Lower leg skin (tissue), 4 donors: Measurements from ENCODE around the gene RAB3GAP2. TPM values are rescaled to one million over a fixed set of nuclear protein-coding genes. Genes with fewer than 3 reads are reported as not detected.

ENCODE experiments used
- DNase-seq, 2 donors: peaks; one replicate each; pipeline ENCODE4 v3.0.0-alpha.2; 2019; ENCODE audit warnings: low spot score in 2 of 2
- H3K4me3 ChIP-seq: fragments of 200-600 bp; sonication (generic); 2 replicates; pipeline ENCODE4 v1.5.1; 2017; ENCODE audit warnings: mild to moderate bottlenecking, low read depth; ENCODE audit not compliant: poor library complexity, severe bottlenecking
- POLR2A ChIP-seq, 2 donors: fragments of 450-650 bp; IDR thresholded peaks; one replicate each; pipeline ENCODE4 v1.6.1; 2016 to 2017; ENCODE audit warnings: antibody characterized with exemption in 2 of 2, mild to moderate bottlenecking in 1 of 2, moderate library complexity in 1 of 2
- WGBS, 2 donors: methylation state at CpG; one replicate each; pipeline ENCODE4 v1.1.5; 2018; 5-methylcytosine and 5-hydroxymethylcytosine counted together
- intact Hi-C: fragments of 100-400 bp; cut with DNase I; formaldehyde crosslinking; loops from one replicate; pipeline ENCODE4 v1.15.0; 2023; ENCODE audit warnings: low total_unique reads
- total RNA-seq, 4 donors: library from RNA; depleted of rRNA; stranded (reverse); fragments of >200 nt; gene quantifications; one replicate each; pipeline ENCODE4 v1.1.0, GENCODE V29; 2016
- TF ChIP-seq, protein P1 (sequence below), 3 donors: fragments of 450-650 bp; IDR thresholded peaks; one replicate each; pipeline ENCODE4 v1.5.1; 2016; ENCODE audit warnings: antibody characterized with exemption in 3 of 3, mild to moderate bottlenecking in 3 of 3, moderate library complexity in 2 of 3

Gene RAB3GAP2
- total RNA-seq, 4 donors from 2014 or later = 14.7 to 24.2 (median 19.9) TPM

GRCh38 chr1:220227393-220227792 lies 44.9 kb downstream of the RAB3GAP2 start:
- intact Hi-C loops = no loop called here
- no peak overlapping the region for H3K4me3 ChIP-seq
- DNase-seq = no peak
- TF ChIP-seq, protein P1, sequence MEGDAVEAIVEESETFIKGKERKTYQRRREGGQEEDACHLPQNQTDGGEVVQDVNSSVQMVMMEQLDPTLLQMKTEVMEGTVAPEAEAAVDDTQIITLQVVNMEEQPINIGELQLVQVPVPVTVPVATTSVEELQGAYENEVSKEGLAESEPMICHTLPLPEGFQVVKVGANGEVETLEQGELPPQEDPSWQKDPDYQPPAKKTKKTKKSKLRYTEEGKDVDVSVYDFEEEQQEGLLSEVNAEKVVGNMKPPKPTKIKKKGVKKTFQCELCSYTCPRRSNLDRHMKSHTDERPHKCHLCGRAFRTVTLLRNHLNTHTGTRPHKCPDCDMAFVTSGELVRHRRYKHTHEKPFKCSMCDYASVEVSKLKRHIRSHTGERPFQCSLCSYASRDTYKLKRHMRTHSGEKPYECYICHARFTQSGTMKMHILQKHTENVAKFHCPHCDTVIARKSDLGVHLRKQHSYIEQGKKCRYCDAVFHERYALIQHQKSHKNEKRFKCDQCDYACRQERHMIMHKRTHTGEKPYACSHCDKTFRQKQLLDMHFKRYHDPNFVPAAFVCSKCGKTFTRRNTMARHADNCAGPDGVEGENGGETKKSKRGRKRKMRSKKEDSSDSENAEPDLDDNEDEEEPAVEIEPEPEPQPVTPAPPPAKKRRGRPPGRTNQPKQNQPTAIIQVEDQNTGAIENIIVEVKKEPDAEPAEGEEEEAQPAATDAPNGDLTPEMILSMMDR (IDR thresholded peaks at IDR 0.05) = no peak
- no peak for TF ChIP-seq POLR2A (IDR thresholded peaks at IDR 0.05)
- WGBS, 2 donors = 88 to 90% methylated on average over 4 of the region's 4 CpGs

DNA sequence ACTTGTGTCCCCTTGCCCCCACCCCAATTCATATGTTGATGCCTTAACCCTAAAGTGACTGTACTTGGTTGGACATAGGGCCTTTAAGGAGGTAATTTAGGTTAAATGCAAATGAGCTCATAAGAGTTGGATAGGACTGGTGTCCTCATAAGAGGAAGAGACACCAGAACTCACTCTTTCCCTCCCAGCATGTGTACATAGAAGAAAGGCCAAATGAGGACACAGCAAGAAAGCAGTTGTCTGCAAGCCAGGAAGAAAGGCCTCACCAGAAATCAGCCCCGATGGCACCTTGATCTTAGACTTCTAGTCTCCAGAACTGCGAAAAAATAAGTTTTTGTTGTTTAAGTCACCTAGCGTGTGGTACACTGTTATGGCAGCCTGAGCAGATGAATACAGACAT lies 45.5 kb downstream of the RAB3GAP2 start:
- intact Hi-C loops = no loop called here
- TF ChIP-seq POLR2A (IDR thresholded peaks at IDR 0.05) = no peak
- TF ChIP-seq, protein P1 (IDR thresholded peaks at IDR 0.05) = no peak
- H3K4me3 ChIP-seq = no peak overlapping the region
- DNase-seq = no peak
- 84 to 90% methylated on average over 3 of the region's 3 CpGs for WGBS, 2 donors

GRCh38 chr1:220225957-220226356 lies 46.3 kb downstream of the RAB3GAP2 start:
- no peak overlapping the region for H3K4me3 ChIP-seq
- no peak for DNase-seq
- intact Hi-C loops = no loop called here
- TF ChIP-seq, protein P1 (IDR thresholded peaks at IDR 0.05) = no peak
- TF ChIP-seq POLR2A (IDR thresholded peaks at IDR 0.05) = no peak

- no peak for DNase-seq
- 90 to 96% methylated on average over 1 of the region's 1 CpG for WGBS, 2 donors
- intact Hi-C loops = no loop called here
- TF ChIP-seq, protein P1 (IDR thresholded peaks at IDR 0.05) = no peak
- no peak for TF ChIP-seq POLR2A (IDR thresholded peaks at IDR 0.05)
- no peak overlapping the region for H3K4me3 ChIP-seq
Observed at GRCh38 chr1:220224611-220225124, 47.6 kb downstream of the RAB3GAP2 start.

DNA sequence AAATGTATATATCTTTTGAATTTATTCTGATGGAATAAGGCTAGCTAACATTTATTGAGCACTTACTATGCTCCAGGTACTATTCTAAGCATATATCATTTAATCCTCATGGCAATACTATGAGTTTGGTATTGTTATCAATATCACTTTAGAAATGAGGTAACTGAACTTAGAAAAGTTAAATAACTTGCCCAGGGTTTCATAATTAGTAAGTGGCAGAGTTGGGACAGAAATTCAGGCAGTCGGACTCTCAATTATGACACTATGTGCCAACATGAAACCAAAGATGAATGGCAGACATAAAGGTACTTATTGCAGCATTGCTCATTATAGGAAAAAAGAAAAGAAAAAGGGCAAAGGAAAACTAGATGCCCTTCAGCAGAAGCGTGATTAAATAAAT lies 48.2 kb downstream of the RAB3GAP2 start:
- TF ChIP-seq POLR2A (IDR thresholded peaks at IDR 0.05) = no peak
- TF ChIP-seq, protein P1 (IDR thresholded peaks at IDR 0.05) = no peak
- 90 to 94% methylated on average over 2 of the region's 2 CpGs for WGBS, 2 donors
- intact Hi-C loops = no loop called here
- no peak overlapping the region for H3K4me3 ChIP-seq
- no peak for DNase-seq

- TF ChIP-seq, protein P1 (IDR thresholded peaks at IDR 0.05) = no peak
- no peak for TF ChIP-seq POLR2A (IDR thresholded peaks at IDR 0.05)
- no peak overlapping the region for H3K4me3 ChIP-seq
- intact Hi-C loops = no loop called here
Observed at GRCh38 chr1:220222939-220223338, 49.3 kb downstream of the RAB3GAP2 start.

More at GRCh38 chr1:220222939-220223338, 49.3 kb downstream of the RAB3GAP2 start:
- no peak for DNase-seq
- WGBS, 2 donors = 72 to 90% methylated on average over 3 of the region's 3 CpGs
